H1 (cell line): Measurements from ENCODE around the gene ACVR1. TPM values are rescaled to one million over a fixed set of nuclear protein-coding genes. Genes with fewer than 3 reads are reported as not detected.

Experiments used
- CTCF ChIA-PET: fragments of 300-600 bp; sonication (Branson Sonifier 250); formaldehyde crosslinking; loops from one replicate; lab custom pipeline; 2021; ENCODE audit not compliant: partially characterized antibody; lab: Charles Lee
- POLR2A ChIA-PET: fragments of 300-600 bp; sonication (Branson Sonifier 250); formaldehyde crosslinking; loops from one replicate; lab custom pipeline; 2021; ENCODE audit warnings: inconsistent platforms; ENCODE audit not compliant: partially characterized antibody; lab: Charles Lee
- DNase-seq, 2 experiments: peaks; one replicate each; pipeline versions ENCODE4 v3.0.0 to v3.0.0-alpha.2; 2010 to 2022; ENCODE audit warnings: low spot score in 2 of 2, low read depth in 1 of 2, mixed read lengths in 1 of 2
- FAIRE-seq: peaks from 2 replicates; lab custom pipeline; 2011; peaks lifted over from hg19 to GRCh38; lab: Jason Lieb, UNC
- H2AFZ ChIP-seq: 2 replicates; pipeline ENCODE4 v1.8.1; 2012; ENCODE audit warnings: low read length, inconsistent platforms
- H2AK5ac ChIP-seq: 2 replicates; pipeline ENCODE4 v1.6.1; 2013; ENCODE audit warnings: low read depth, low read length
- H2BK120ac ChIP-seq: replicated peaks from 2 replicates; pipeline ENCODE3; 2013; ENCODE audit warnings: low read depth, low read length, inconsistent platforms
- H2BK12ac ChIP-seq: 2 replicates; pipeline ENCODE4 v1.6.1; 2013; ENCODE audit warnings: low read depth, low read length
- H2BK15ac ChIP-seq: 2 replicates; pipeline ENCODE4 v1.6.1; 2013; ENCODE audit warnings: low read length
- H2BK20ac ChIP-seq: 2 replicates; pipeline ENCODE4 v1.6.1; 2013; ENCODE audit warnings: low read length
- H2BK5ac ChIP-seq: 2 replicates; pipeline ENCODE4 v1.6.1; 2013; ENCODE audit warnings: low read depth, low read length
- H3K14ac ChIP-seq: 2 replicates; pipeline ENCODE4 v1.6.1; 2013; ENCODE audit warnings: inconsistent platforms; ENCODE audit not compliant: insufficient read length
- H3K18ac ChIP-seq: 2 replicates; pipeline ENCODE4 v1.6.1; 2013; ENCODE audit warnings: low read length; ENCODE audit errors: extremely low read depth
- H3K23ac ChIP-seq: 2 replicates; pipeline ENCODE4 v1.6.1; 2013; ENCODE audit warnings: inconsistent platforms; ENCODE audit not compliant: insufficient read length
- H3K23me2 ChIP-seq: 2 replicates; pipeline ENCODE4 v1.6.1; 2013; ENCODE audit warnings: low read depth, low read length
- H3K27ac ChIP-seq: 2 replicates; pipeline ENCODE4 v1.6.1; 2011; ENCODE audit warnings: low read depth, low read length, inconsistent platforms
- H3K27me3 ChIP-seq, 4 experiments: replicated peaks in 1 of 4; 1 replicate in 1 of 4; 2 replicates in 3 of 4; pipeline versions ENCODE4 v1.6.1 to v1.8.1; 2011 to 2013; ENCODE audit warnings: low read length in 3 of 4, mild to moderate bottlenecking in 3 of 4, inconsistent platforms in 2 of 4, mixed read lengths in 2 of 4, moderate library complexity in 1 of 4; ENCODE audit not compliant: control insufficient read depth in 3 of 4, insufficient read depth in 3 of 4; ENCODE audit errors: extremely low read depth in 1 of 4
- H3K36me3 ChIP-seq, 4 experiments: 2 replicates each; pipeline versions ENCODE4 v1.6.1 to v1.8.1; 2011 to 2013; ENCODE audit warnings: mild to moderate bottlenecking in 4 of 4, low read length in 3 of 4, moderate library complexity in 2 of 4, control low read depth in 1 of 4, inconsistent platforms in 1 of 4; ENCODE audit not compliant: insufficient read depth in 4 of 4, control insufficient read depth in 2 of 4
- H3K4ac ChIP-seq: replicated peaks from 2 replicates; pipeline ENCODE3; 2013; ENCODE audit warnings: low read length, low read depth, mixed read lengths, inconsistent platforms; ENCODE audit not compliant: insufficient read length
- H3K4me1 ChIP-seq, 4 experiments: replicated peaks in 1 of 4; 1 replicate in 1 of 4; 2 replicates in 3 of 4; pipeline versions ENCODE4 v1.6.1 to v1.8.1; 2011 to 2013; ENCODE audit warnings: low read length in 3 of 4, inconsistent platforms in 2 of 4, mixed read lengths in 1 of 4; ENCODE audit not compliant: insufficient read depth in 4 of 4, control insufficient read depth in 3 of 4
- H3K4me2 ChIP-seq, 2 experiments: 2 replicates each; pipeline versions ENCODE4 v1.6.1 to v1.8.1; 2011 to 2013; ENCODE audit warnings: low read depth in 2 of 2, low read length in 2 of 2, control low read depth in 1 of 2, inconsistent platforms in 1 of 2, mild to moderate bottlenecking in 1 of 2; ENCODE audit not compliant: insufficient read depth in 1 of 2
- H3K4me3 ChIP-seq, 4 experiments: fragments of 200-600, 300-600 bp in 1 of 4; sonication (generic), shearing (Covaris generic), sonication (Bioruptor Twin) in 1 of 4; 2 replicates each; pipeline versions ENCODE4 v1.5.1 to v1.8.1; 2011 to 2016; ENCODE audit warnings: low read length in 4 of 4, low read depth in 3 of 4, control low read depth in 2 of 4, inconsistent platforms in 2 of 4, mild to moderate bottlenecking in 2 of 4, mixed read lengths in 1 of 4, moderate library complexity in 1 of 4; ENCODE audit not compliant: insufficient read depth in 2 of 4; ENCODE audit errors: extremely low read depth in 1 of 4
- H3K56ac ChIP-seq: replicated peaks from 2 replicates; pipeline ENCODE3; 2013; ENCODE audit warnings: low read depth, mild to moderate bottlenecking, mixed read lengths, low read length, inconsistent platforms; ENCODE audit not compliant: insufficient read length
- H3K79me1 ChIP-seq: 2 replicates; pipeline ENCODE4 v1.6.1; 2013; ENCODE audit warnings: low read depth, low read length, control low read depth
- H3K79me2 ChIP-seq, 2 experiments: 2 replicates each; pipeline versions ENCODE4 v1.6.1 to v1.8.1; 2012 to 2013; ENCODE audit warnings: low read length in 2 of 2, mild to moderate bottlenecking in 2 of 2, inconsistent platforms in 1 of 2; ENCODE audit not compliant: insufficient read depth in 2 of 2, control insufficient read depth in 1 of 2
- H3K9ac ChIP-seq, 4 experiments: replicated peaks in 1 of 4; 1 replicate in 1 of 4; 2 replicates in 3 of 4; pipeline versions ENCODE4 v1.6.1 to v1.8.1; 2011 to 2013; ENCODE audit warnings: low read depth in 3 of 4, low read length in 3 of 4, control low read depth in 2 of 4, mild to moderate bottlenecking in 2 of 4, moderate library complexity in 2 of 4, inconsistent platforms in 1 of 4; ENCODE audit errors: extremely low read depth in 1 of 4
- H3K9me3 ChIP-seq, 2 experiments: 2 replicates each; pipeline versions ENCODE4 v1.6.1 to v1.8.1; 2012 to 2013; ENCODE audit warnings: mild to moderate bottlenecking in 2 of 2, moderate library complexity in 2 of 2, control low read depth in 1 of 2, inconsistent platforms in 1 of 2, low read depth in 1 of 2, low read length in 1 of 2, mixed read lengths in 1 of 2; ENCODE audit not compliant: insufficient read depth in 2 of 2
- H4K20me1 ChIP-seq, 2 experiments: replicated peaks in 1 of 2; 2 replicates each; pipeline versions ENCODE3 to v1.8.1; 2011 to 2013; ENCODE audit warnings: inconsistent platforms in 2 of 2, low read length in 2 of 2, mild to moderate bottlenecking in 1 of 2; ENCODE audit not compliant: insufficient read depth in 2 of 2, control insufficient read depth in 1 of 2
- H4K5ac ChIP-seq: 2 replicates; pipeline ENCODE4 v1.6.1; 2013; ENCODE audit warnings: low read length, low read depth, mixed read lengths, inconsistent platforms; ENCODE audit not compliant: insufficient read length
- H4K8ac ChIP-seq: 2 replicates; pipeline ENCODE4 v1.8.0; 2013; ENCODE audit warnings: mild to moderate bottlenecking, moderate library complexity, low read length, inconsistent platforms; ENCODE audit not compliant: insufficient read depth; ENCODE audit errors: extremely low read depth
- H4K91ac ChIP-seq: replicated peaks from 2 replicates; pipeline ENCODE3; 2013; ENCODE audit warnings: low read length, mixed read lengths, inconsistent platforms; ENCODE audit not compliant: insufficient read length
- CEBPB ChIP-seq: IDR thresholded peaks from 2 replicates; pipeline ENCODE4 v1.6.1; 2012; ENCODE audit warnings: low read depth, low read length
- KDM5A ChIP-seq: fragments of 200-600 bp; IDR thresholded peaks from 2 replicates; pipeline ENCODE4 v1.7.1; 2012; ENCODE audit warnings: mild to moderate bottlenecking, low read length, inconsistent platforms, mixed read lengths
- POU5F1 ChIP-seq: IDR thresholded peaks from 2 replicates; pipeline ENCODE4 v1.6.1; 2011; ENCODE audit warnings: low read depth, mild to moderate bottlenecking, low read length, moderate library complexity
- RBBP5 ChIP-seq: IDR thresholded peaks from 2 replicates; pipeline ENCODE4 v1.7.1; 2012; ENCODE audit warnings: low read depth, mild to moderate bottlenecking, inconsistent platforms, low read length, moderate library complexity, borderline replicate concordance
- TEAD4 ChIP-seq: IDR thresholded peaks from 2 replicates; pipeline ENCODE4 v1.6.1; 2012; ENCODE audit warnings: low read depth, low read length, inconsistent platforms, mixed read lengths
- ZNF274 ChIP-seq: IDR thresholded peaks from 2 replicates; pipeline ENCODE4 v1.7.0; 2012; ENCODE audit warnings: low read length, borderline replicate concordance; ENCODE audit errors: extremely low read depth
- WGBS, 2 experiments: shearing (Covaris generic) in 1 of 2; methylation state at CpG; one replicate each; pipeline versions ENCODE4 v1.1.6 to v1.1.7; 2013 to 2015; ENCODE audit warnings: low lambda C conversion rate in 2 of 2, mixed read lengths in 2 of 2, inconsistent platforms in 1 of 2, low coverage in 1 of 2, missing lambda C conversion rate in 1 of 2; ENCODE audit not compliant: insufficient replicate concordance in 2 of 2, insufficient coverage in 1 of 2, insufficient read length in 1 of 2; ENCODE audit errors: extremely low coverage in 1 of 2, missing lambda C conversion rate in 1 of 2; 5-methylcytosine and 5-hydroxymethylcytosine counted together
- polyA plus RNA-seq, 7 experiments: library from polyadenylated mRNA; depleted of rRNA in 3 of 7; stranded (reverse) in 5 of 7; unstranded in 2 of 7; fragments of >200 nt in 5 of 7; fragments of 200-250 nt in 2 of 7; gene quantifications; 1 replicate in 5 of 7; 2 replicates in 1 of 7; 4 replicates in 1 of 7; pipeline versions ENCODE4 v1.2.1 to v1.2.3, GENCODE V29; 2011 to 2013; ENCODE audit warnings: missing spikeins in 2 of 7, mixed read lengths in 2 of 7
- total RNA-seq: library from RNA; stranded (reverse); fragmentation: NEBNext Ultra II Directional; extraction: Animal tissue kit (Norgen Biotek cat#: 25700); gene quantifications from 2 replicates; pipeline ENCODE4 v1.2.1, GENCODE V29; 2021
- TF ChIP-seq, protein P1 (sequence below), 3 experiments: IDR thresholded peaks; 1 replicate in 2 of 3; 2 replicates in 1 of 3; pipeline versions ENCODE4 v1.5.1 to v1.6.1; 2011; ENCODE audit warnings: low read length in 3 of 3, mild to moderate bottlenecking in 3 of 3, inconsistent platforms in 2 of 3, low read depth in 1 of 3, moderate library complexity in 1 of 3; ENCODE audit not compliant: insufficient read depth in 1 of 3; ENCODE audit errors: control extremely low read depth in 1 of 3

The ACVR1 gene
- total and polyA plus RNA-seq, 2 of the 8 experiments (the other 6 are each of a cell fraction or from before 2014, with no cell fraction given): 8.5 to 17.7 TPM

DNA sequence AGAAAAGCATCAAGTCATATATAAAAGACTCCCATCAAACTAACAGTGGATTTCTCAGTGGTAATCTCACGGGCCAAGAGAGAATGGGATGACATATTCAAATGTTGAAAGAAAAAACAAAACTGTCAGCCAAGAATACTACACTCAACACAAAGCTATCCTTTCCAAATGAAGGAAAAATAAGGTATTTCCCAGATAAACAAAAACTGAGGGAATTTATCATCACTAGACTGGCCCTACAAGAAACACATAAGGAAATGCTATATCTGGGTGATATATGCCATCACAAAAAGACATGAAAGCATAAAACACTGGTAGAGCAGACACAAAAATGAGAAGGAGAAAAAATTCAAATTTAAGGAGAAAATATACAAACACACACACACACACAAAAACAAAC is 118.6 kb downstream of the ACVR1 start:
- no peak overlapping the region for H4K91ac ChIP-seq
- DNase-seq (no peak), FAIRE-seq (no peak)
- 0 out of 4 replicates have a peak, but pooled peaks cover 0 to 2% of the 10 kb centered on the region in 2 experiments for H3K9me3 ChIP-seq
- H2BK15ac ChIP-seq: no peak overlapping the region
- no peak overlapping the region for H3K14ac ChIP-seq
- WGBS, 2 experiments: 86% methylated on average over 1 of the region's 1 CpG; no CpG with 5 or more reads in 1 of the 2 experiments
- ChIA-PET POLR2A (no interaction called here), CTCF (no interaction called here)
- TF ChIP-seq, protein P1, sequence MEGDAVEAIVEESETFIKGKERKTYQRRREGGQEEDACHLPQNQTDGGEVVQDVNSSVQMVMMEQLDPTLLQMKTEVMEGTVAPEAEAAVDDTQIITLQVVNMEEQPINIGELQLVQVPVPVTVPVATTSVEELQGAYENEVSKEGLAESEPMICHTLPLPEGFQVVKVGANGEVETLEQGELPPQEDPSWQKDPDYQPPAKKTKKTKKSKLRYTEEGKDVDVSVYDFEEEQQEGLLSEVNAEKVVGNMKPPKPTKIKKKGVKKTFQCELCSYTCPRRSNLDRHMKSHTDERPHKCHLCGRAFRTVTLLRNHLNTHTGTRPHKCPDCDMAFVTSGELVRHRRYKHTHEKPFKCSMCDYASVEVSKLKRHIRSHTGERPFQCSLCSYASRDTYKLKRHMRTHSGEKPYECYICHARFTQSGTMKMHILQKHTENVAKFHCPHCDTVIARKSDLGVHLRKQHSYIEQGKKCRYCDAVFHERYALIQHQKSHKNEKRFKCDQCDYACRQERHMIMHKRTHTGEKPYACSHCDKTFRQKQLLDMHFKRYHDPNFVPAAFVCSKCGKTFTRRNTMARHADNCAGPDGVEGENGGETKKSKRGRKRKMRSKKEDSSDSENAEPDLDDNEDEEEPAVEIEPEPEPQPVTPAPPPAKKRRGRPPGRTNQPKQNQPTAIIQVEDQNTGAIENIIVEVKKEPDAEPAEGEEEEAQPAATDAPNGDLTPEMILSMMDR (IDR thresholded peaks at IDR 0.05; ENCODE audit: control extremely low read depth in 1 of 3, insufficient read depth in 1 of 3, low read depth in 1 of 3, low read length in 3 of 3): no peak
- TF ChIP-seq KDM5A (no peak), POU5F1 (no peak), CEBPB (no peak), ZNF274 (no peak), TEAD4 (no peak), RBBP5 (no peak)
- no peaks in the 10 kb centered on the region for H3K79me1 ChIP-seq
- no peak overlapping the region for H3K4me3 ChIP-seq
- H2BK120ac ChIP-seq: no peak overlapping the region
- no peak overlapping the region for H3K4me2 ChIP-seq
- H2BK12ac ChIP-seq: no peak overlapping the region
- H3K27ac ChIP-seq: no peak overlapping the region
- H4K5ac ChIP-seq: no peak overlapping the region
- no peak overlapping the region for H2AFZ ChIP-seq
- H3K18ac ChIP-seq: no peak overlapping the region
- peaks cover 0 to 3% (median 1%) of the 10 kb centered on the region in 4 experiments; a peak in 4 of 7 replicates for H3K4me1 ChIP-seq
- no peak overlapping the region for H2BK20ac ChIP-seq
- H3K9ac ChIP-seq: no peak overlapping the region
- no peak overlapping the region for H2BK5ac ChIP-seq
- no peaks in the 10 kb centered on the region; the same call in 1 of the 2 replicates for H3K23me2 ChIP-seq
- H3K23ac ChIP-seq: no peak overlapping the region
- no peak overlapping the region for H4K8ac ChIP-seq
- peaks cover 0 to 2% of the 10 kb centered on the region in 2 experiments; a peak in 1 of 4 replicates for H3K79me2 ChIP-seq
- no peaks in the 10 kb centered on the region for H3K27me3 ChIP-seq
- H3K36me3 ChIP-seq: peaks cover 0 to 12% (median 2%) of the 10 kb centered on the region in 4 experiments; a peak in 3 of 8 replicates
- no peak overlapping the region for H2AK5ac ChIP-seq
- H4K20me1 ChIP-seq: no peaks in the 10 kb centered on the region
- no peak overlapping the region for H3K56ac ChIP-seq
- no peak overlapping the region for H3K4ac ChIP-seq
